ENCODE measurements around the gene SPR.

DNA sequence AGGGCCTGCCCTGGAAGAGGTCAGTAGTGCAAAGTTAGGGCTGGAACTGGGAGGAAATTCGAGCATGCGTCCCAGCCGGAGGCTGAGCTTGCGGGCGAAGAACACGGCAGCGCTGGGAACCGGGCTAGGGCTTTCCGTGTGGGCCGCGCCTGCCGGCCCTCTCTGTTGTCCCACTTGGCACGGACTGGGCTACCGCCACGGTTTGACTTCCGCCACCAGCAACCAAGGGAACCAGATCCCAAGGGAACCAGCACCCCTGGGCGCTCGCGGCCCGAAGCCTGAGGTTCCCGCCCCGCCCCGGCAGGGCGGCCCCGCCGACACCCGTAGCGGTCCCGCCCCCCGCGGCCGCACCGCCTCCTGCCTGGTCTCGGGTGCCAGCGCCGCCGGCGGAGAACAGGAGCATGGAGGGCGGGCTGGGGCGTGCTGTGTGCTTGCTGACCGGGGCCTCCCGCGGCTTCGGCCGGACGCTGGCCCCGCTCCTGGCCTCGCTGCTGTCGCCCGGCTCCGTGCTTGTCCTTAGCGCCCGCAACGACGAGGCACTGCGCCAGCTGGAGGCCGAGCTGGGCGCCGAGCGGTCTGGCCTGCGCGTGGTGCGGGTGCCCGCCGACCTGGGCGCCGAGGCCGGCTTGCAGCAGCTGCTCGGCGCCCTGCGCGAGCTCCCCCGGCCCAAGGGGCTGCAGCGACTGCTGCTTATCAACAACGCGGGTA is at the start of gene SPR:
- TF ChIP-seq SUZ12 (IDR thresholded peaks at IDR 0.05) (no peak), FOXM1 (IDR thresholded peaks at IDR 0.05; ENCODE audit: borderline replicate concordance) (no peak)
